PC-3 (cell line): ENCODE results near the gene POTEG.
"Not testable (repeated sequence)": the region's sequence is repeated elsewhere in the genome, so short reads cannot be mapped to it uniquely, and the experiment has no call there.

Source experiments
- CTCF ChIP-seq: fragments of 300-600 bp; sonication (generic); conservative IDR thresholded peaks from 2 replicates; pipeline ENCODE4 v1.5.1; 2017; ENCODE audit warnings: antibody characterized with exemption, low read depth, mild to moderate bottlenecking, low read length
- EZH2 ChIP-seq: fragments of 300-600 bp; sonication (generic); IDR thresholded peaks from one replicate; pipeline ENCODE4 v1.6.1; 2017; ENCODE audit warnings: antibody characterized with exemption, mild to moderate bottlenecking, low read length; ENCODE audit not compliant: unreplicated experiment
- EZH2phosphoT487 ChIP-seq: fragments of 300-600 bp; sonication (generic); IDR thresholded peaks from 2 replicates; pipeline ENCODE4 v1.6.1; 2018; ENCODE audit warnings: mild to moderate bottlenecking, antibody characterized with exemption, low read length, borderline replicate concordance

- TF ChIP-seq CTCF, EZH2phosphoT487, EZH2: not testable (repeated sequence)
These were observed 43.9 kb downstream of the POTEG start for GRCh38 chr14:19390230-19390629.
